Sciatic nerve (tissue), 2 donors: ENCODE measurements around the gene KBTBD13. TPM values are rescaled to one million over a fixed set of nuclear protein-coding genes. Genes with fewer than 3 reads are reported as not detected.
"Not testable (repeated sequence)": the region's sequence is repeated elsewhere in the genome, so short reads cannot be mapped to it uniquely, and the experiment has no call there.

Source experiments
- ATAC-seq: fragments of 200-7000 bp; cut with Tn5 transposase; one replicate; pipeline ENCODE4 v1.9.1; 2020; ENCODE audit warnings: mild to moderate bottlenecking, moderate library complexity
- DNase-seq: peaks from one replicate; pipeline ENCODE4 v3.0.0-alpha.2; 2020; ENCODE audit warnings: low spot score
- intact Hi-C: fragments of 100-400 bp; cut with DNase I; formaldehyde crosslinking; loops from one replicate; pipeline ENCODE4 v1.14.2; 2022
- total RNA-seq: library from RNA; stranded (reverse); fragmentation: NEBNext Ultra II Directional; extraction: Animal tissue kit (Norgen Biotek cat#: 25700); gene quantifications from one replicate; pipeline ENCODE4 v1.2.1, GENCODE V29; 2021
- donor health status: DM: no; HTN: no; CAD: no.
- donor health status: DM: no; HTN: no; CAD: no.

Gene KBTBD13
- total RNA-seq, 1 donor from 2014 or later = 0.27 TPM

DNA sequence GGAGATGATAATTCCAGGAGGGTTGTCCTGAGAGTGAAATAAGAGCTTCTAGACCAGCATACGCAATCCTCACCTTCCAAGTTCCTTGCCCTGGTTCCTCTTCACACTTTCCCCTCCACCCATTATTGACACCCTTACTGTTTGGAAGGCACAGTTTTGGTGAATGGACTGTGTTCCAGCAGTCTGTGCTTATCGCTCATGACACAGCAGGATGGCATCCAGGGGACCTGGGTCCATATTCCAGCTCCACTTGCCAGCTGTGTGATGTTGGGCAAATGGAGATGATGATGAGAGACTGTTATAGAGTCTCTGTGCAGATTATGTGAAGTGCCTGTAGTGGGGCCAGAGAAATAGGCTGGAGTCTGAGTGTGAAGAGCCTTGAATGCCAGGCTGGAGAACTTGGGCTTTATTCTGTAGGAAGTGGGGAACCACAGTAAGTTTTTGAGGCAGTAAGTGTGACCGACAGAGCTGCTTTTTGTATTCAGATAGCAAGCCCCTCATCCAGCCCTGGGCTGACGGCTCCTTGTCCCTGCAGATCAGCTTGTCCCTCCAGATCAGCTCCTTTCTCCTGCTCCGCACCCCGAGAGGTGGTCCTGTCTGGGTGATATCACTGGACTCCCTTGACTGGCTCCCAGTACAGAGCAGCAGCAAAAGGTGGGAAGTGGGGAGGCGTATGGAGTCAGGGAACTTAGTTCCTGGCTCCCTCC is 8.1 kb downstream of the KBTBD13 start:
- ATAC-seq (no peak), DNase-seq (no peak)
- intact Hi-C loops = no loop called here

DNA sequence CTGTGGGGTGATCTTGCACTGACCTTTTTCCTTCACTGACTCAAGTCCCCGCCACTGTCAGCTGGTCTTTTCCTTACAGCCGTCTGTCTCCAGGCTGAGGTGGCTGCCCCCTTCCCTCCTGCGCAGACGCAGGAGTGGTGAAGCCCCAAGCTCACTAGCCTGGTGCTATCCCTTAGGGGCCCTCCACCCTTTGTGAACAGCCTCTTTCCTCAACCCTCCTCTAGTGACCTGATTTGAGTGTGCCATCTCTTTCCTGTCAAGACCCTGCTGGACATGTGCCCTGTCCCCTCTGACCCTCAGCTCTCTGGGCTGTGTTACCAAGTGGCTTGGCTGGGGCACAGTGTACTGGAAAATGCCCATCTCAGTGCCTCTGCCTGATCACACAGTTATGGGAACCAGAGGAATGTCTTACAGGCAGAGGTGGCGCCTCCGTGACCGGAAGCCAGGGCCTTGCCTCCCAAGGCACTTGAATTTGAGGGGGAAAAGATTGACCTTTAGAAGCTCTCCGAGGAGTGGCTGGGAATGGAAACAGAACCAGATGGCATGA is 8.7 kb downstream of the KBTBD13 start:
- ATAC-seq (no peak), DNase-seq (no peak)
- intact Hi-C loops = no loop called here

DNA sequence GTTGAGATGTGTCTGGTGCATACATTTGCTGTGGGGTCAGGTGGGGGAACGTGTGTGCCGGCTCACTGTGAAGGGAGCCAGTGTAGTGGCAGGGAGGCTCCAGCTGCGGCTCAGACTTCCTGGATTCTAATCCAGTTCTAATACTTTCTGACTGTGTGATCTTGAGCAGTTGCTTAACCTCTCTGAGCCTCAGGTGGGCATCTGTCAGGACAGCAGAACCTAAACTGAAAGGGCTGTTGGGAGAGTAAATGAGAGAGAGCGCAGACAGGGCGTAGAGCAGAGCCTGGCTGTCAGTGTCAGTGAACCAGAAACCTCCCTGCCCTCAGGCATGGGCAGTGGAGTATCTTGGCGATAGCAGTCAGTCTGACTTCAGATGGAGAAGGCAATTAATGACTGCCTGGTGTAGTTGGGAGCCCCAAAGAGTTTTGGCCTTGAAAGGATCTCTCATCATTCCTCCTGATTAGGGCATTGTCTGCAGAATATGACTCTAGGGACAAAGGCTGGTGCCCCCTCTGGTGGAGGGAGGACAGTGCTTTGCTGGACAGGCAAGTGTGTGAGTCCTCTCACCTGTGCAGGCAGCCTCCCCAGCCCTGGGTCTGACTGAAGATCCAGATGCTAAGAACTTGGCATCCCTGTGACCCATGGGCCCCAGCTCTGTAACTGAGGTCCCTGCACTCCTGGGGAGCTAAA is 9.6 kb downstream of the KBTBD13 start:
- ATAC-seq (no peak), DNase-seq (no peak)
- intact Hi-C loops = no loop called here

DNA sequence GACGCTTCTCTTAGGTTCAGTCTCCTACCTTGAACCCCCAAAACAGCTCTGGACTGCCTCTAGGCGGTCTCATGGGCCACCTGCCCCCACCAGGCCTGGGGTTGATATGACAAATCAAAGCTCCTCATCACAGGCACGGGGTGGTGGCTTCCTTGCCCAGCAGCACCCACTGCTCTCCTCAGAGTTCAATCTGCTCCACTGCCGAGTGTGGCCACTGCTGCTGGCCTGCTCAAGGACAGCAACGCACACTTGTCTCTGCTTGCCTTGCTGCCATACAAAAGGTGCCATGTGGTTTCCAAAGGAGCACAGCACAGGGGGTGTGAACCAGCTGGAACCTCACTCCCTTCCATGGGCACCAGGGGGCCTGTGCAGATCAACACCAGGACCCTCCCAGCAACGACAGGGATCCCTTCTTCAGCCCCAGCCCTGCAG is 10.2 kb downstream of the KBTBD13 start:
- intact Hi-C loops = no loop called here
- ATAC-seq (no peak), DNase-seq (no peak)

DNA sequence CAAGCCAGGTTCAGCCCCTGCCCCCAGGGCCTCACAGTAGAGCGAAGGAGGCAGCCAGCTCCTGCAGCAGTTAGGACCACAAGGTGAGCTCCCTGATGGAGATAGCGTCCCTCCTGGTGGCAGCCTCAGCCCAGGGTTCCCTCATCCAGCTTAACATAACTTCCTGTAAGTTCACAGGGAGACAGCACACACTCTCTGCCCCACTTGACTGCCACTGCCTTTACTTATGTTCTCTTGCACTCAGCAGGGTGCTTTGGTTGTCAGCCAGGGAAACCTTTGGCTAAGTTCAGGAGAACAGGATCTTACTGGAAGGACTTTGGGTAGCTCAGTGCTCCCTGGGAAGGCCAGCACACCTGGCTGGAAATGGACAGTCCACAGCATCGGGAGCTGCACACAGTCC is 10.9 kb downstream of the KBTBD13 start:
- ATAC-seq (no peak), DNase-seq (no peak)
- intact Hi-C loops = no loop called here

DNA sequence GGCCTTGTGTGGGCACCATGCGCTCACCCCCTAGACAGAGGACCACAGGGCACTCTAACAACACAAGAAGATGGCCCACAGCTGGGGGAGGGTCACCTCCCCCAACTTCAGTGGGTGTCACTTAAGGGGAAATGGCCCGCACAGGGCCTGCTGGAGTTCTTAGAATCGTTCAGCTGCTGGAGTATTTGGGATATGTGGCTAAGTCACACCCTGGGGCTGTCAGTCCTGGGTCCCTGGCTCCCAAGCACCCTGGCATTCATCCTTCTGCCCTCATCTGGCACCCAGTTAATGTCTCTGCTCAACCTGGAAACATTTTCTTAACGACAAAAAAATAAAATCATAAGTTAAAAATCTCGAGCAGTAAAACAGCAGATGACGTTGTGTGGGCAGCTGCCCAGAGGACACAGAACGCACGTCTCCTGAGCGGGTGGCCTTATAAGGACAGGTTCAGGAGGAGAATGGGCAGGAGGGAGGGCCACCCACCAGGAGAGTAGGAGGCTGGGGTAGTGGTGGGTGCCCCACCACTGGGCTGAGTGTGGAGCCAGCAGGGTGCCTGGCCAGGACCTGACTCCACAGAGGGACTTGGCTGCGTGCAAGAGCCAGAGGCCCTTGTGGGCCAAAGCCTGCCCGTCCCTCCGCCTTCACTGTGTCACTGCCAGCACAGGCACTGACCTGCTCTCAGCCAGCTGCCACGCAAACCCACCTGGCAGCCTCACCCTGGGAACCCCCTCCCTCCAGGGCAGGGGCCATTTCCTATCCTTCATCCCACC is 11.5 kb downstream of the KBTBD13 start:
- intact Hi-C loops = no loop called here
- DNase-seq = no peak

DNA sequence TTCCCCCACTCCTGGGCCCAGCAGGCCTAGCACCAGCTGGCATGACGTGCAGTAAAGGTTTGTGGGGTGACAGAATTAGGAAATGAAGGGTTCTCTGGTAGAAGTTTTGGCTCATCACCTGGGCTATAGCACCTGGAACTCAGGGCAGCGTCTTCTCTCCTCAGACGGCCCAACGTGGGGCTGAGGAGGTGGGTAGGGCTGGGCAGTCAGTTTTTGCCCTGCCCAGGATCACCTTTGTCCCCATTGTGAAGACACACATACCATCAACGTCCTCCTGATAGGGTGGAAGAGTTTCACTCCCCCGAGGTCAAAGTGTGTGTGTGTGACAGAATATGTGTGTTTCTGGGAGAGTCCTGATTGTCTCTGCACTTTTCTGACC is 12.1 kb downstream of the KBTBD13 start:
- DNase-seq (no peak), ATAC-seq (no peak)
- intact Hi-C loops = no loop called here

More for the DNA sequence above, 11.5 kb downstream of the KBTBD13 start:
- peak; percentile 58 for ATAC-seq

DNA sequence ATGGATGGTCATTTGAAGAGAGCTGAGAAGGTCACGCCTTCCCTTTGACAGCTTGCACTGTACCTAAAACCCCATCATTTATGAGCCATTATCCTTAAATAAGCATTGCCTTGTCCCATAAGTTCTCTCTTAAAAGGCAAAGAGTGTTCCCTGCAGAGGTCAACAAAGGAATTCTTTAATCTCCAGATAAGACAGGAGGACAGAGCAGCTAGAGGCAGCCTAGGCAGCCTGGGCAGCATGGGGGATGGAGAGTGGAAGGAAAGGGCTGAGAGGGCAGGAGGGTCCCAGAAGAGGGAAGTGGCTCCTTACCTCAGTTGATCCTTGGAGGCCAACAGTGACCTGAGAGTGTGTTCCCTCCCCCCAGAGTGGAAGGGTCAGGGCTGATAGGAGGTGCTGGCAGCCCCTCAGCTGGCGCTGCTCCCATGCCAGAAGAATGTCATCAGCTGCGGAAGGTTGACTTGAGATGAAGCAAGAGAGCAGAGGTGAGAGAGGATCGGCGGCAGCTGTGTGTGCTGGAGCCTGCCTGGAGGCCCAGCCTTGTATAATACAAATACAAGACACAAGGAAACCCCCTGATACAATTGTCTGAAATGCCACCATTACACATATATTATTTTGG is 12.8 kb downstream of the KBTBD13 start:
- intact Hi-C loops = no loop called here
- peak; percentile 68 for ATAC-seq
- no peak for DNase-seq

DNA sequence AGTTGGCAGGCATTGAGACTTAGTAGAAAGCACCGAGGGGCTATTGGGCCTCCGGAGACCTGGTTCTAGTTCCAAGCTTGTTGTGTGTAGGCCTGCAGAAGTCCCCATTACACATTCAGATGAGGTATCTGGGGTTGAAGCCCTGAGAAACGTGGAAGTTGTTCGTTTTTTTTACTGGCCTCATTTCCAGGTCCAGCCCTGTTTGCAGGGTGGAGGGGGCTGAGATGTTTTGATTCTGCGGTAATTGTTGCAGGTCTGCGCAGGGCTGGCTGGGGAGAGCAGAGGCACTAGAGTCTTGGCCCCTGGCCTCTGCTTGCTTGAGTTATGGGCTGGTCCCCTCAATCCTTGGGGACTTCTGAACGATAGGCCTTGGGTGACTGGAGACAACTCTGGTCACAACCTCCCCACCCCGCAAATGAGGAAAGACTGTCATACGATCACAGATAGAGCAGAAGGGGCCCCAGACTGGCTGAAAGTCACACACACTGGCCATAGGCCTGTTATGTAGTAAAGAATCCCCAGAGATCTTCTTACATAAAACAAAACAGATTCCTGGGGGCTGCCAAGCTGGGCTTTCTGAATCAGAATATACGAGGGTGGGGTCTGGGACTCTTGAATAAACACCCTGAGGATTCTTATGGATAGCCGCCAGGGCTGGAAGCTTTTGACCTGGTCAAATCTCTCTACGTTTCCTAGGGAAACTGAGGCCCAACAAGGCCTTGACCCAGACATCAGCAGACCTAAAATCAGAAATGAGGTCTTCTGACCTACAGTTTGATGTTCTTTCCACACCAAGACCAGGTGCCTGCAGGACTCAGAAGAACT is 15.6 kb downstream of the KBTBD13 start:
- DNase-seq = peak; percentile 45
- intact Hi-C loops = no loop called here
- no peak for ATAC-seq

DNA sequence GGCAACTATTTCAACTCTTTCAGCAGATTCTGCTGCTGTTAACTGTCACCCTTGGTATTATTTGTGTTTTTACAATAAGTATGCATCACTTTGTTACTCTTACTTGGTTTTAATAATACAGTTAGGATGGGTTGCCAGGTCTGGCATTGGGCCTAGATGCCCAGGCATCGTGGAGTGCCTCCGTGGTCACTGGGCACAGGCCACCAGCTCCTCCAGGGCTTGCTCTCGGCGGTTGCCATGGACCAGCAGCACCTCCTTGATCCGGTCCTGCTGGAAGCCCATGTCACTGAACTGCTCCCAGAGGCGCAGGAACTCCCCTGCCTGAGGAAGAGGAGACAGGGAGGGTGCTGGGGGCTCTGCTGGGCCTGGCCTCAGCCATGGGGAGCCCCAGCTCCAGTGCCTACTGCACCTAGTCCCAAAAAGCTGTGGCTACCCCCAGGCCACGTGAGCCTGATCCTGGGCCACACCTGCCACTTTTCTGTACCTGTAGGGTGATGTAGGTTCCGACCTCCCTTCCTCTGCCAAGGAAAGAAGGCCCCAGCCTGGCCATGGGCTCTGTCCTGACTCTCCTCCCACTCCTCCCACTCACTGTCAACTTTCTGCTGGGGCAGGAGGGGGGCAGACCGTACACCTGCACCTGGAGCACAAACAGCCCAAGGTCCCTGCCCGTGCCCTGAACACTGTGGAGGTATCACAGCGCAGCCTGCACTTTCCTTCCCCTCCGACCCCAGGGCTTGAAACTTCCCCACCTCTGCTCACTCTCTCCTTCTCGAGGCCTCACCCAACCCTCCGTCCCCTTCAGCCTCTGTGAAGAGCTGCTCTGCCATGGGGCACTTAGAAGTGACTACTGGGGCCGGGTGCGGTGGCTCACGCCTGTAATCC is 16.6 kb downstream of the KBTBD13 start:
- DNase-seq (peak; percentile 53), ATAC-seq (no peak)
- intact Hi-C loops = no loop called here

DNA sequence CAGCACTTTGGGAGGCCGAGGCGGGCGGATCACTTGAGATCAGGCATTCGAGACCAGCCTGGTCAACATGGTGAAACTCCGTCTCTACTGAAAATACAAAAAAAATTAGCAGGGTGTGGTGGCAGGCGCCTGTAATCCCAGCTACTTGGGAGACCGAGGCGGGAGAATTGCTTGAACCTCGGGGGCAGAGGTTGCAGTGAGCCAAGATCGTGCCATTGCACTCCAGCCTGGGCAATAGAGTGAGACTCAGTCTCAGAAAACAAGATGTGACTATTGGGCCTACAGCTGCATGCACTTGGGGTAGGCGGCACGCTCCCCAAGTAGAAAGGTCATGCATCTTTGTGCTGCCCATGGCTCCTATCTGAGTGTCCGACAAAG is 17.2 kb downstream of the KBTBD13 start:
- intact Hi-C loops, DNase-seq, ATAC-seq: not testable (repeated sequence)

DNA sequence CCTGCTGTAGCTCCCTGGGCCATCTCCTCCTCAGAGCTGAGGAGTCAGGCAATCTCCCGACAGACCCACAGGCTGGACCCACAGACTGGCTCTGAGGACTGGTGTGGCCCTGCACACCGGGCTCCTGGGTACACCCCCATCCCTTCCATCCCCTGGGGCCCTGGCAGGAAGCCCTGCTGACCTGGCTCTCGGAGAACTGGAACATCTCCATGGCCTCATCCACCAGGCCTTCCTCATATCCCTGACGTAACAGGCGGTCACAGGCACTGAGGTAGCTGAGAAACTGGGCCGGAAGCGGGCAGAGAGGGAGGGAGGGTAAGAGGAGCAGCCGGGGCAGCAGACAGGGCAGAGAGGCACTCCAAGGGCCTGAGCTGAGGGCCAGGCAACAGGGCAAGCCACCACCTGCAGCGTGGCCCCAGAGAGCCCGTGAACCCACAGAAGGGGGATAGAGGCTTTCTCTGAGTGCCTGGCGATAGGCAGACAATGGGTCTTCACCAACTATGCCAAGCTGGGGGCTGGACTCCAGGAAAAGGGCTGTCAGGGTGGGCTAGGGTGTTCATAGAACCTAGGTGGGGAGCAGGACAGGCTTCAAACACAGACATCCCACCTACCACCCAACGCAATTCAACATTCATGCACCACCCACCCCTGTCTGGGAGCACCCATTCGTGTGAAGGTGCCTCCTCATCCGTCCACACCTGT is 17.9 kb downstream of the KBTBD13 start:
- ATAC-seq (peak; percentile 7), DNase-seq (peak; percentile 51)
- intact Hi-C loops = no loop called here

DNA sequence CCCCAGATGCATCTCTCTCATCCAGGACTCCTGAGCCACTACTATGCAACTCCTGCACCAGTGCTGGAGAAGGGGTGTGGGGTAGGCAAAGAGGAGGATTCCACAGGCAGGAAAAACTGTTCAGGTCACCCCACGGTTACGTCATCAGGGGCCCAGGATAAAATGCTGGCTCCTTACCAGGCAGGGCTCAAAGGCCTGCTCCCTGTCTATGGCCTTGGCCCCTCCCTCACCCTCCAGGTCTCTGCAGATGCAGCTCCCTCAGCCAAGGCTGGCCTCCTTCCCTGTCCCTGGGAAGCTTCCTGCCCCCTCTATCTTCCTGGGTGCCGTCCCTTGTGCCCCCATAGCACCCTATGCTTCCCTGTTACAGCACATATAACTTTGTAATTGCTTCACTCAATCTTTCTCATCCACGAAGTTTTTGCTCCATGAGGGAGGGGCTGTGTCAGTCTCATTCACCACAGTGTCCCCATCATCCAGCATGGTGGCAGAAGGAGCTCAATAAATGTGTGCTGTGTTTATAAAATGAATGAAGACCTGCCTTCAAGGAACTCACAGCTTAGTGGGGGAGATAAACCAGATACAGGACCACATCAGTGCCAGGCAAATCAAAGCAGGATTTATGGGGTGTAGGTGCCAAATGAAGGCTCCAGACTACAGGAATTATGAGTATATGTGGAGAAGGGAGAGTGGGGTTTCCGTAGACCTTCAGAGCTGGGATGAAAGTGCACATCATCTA is 18.6 kb downstream of the KBTBD13 start:
- ATAC-seq (no peak), DNase-seq (peak; percentile 49)
- intact Hi-C loops = no loop called here

DNA sequence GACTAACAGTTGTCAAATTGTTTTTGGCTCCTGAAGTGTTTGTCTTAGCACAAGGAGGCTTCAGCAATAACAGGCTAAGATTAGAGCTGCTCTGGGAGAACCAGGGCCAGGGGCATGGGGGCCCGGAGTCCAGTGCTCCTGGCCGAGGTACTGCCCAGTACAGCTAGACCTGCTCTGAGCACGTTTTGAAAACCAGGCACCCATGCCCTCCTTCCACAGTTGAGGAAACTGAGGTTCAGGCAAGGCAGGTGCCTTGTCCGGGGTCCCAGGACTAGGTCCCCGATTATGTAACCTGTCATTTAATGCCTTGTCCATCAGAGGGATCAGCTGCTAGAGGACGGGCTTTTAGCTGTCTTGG is 19.2 kb downstream of the KBTBD13 start:
- intact Hi-C loops = no loop called here
- DNase-seq (peak; percentile 25), ATAC-seq (no peak)

DNA sequence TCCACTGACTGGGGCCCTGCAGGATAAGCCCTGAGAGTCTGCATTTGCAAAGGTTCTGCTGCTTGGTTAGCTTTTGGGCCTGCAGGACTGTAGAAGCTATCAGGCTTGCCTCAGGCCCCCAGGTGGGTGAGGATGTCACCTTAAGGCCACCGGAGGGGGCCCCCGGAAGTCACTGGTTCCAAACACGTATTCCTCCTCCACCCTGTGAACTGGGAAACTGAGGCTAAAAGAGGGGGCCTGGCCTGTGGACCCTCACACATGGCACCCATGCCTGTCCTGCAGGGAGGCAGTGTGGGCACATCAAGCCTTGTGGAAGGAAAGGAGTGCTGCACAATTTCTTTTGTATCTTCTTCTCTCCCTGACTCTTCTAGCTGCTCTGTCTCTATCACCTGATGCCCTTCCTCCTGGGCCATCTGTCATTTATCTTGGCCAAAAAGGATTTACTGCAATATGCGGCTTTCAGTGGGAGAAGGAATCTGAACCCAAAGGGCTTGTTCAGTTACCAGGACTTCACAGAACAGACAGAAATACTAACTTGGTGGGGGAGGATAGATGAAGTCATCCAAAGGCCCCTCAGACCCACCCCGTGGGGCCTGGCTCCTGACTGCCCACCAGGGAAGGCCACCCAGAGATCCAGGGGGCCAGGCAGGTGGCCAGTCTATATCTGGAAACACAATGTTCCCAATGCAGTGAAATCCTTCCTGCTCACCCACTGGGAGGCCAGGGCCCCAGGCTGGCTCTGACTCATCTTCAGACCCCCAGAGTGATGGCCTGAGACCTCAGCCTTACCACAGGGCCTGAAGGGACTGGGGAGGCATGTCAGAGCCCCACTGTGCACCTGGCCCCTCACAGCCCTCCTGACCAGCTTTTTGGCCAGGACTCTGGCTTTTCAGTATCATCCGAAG is 20.2 kb downstream of the KBTBD13 start:
- no peak for ATAC-seq
- intact Hi-C loops = no loop called here
- peak; percentile 30 for DNase-seq
